HG03342 (cell line): ENCODE results near the gene CORO7.

Source experiments
- ATAC-seq: cut with Tn5 transposase; IDR thresholded peaks from one replicate; pipeline ENCODE4 v1.9.1; 2021; ENCODE audit warnings: mild to moderate bottlenecking, moderate library complexity; ENCODE audit not compliant: unreplicated experiment

Gene CORO7

DNA sequence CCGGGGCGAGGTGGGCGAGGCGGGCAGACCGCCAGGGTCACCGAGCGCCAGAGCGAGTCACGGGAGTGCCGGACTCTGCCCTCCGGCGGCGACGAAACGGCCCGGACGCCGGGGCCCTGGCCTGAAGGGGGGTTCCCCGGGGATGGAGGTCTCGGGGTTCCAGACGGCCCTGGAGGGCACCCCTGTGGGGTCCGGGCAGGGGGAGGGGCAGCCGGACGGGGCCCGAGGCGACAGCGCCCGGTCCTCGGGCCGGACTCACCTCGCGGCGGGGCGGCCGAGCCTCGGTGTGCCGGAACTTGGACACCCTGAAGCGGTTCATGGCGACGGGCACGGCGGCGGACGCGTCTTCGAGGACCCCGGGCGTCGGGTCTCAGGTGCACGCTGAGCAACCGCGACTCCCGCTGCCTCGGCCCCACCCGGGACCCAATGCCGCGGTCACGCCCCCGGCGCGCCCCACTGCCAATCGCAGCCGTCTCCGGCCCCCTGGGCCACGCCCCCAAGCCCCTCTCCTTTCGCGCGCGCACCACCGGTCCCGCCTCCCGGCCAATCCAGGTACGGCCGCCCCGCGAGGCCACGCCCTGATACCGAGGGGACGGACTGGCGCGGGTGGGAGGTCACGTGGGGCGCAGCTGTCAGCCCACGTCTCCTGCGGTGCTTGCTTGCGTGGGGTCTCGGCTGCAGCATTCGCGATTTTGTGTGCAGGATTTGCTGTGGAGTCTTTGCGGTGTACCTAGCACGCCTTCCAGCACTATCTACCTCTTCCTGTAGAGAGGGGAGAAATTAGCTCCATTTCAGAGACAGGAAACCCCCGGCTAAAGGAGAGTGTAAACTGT is at the start of gene CORO7:
Gene CORO7, minus strand, starts transcription at position 397 of the 833 bp plus-strand sequence. Its CDS starts 78 bp downstream, at position 319.
- ATAC-seq: peak; percentile 50

DNA sequence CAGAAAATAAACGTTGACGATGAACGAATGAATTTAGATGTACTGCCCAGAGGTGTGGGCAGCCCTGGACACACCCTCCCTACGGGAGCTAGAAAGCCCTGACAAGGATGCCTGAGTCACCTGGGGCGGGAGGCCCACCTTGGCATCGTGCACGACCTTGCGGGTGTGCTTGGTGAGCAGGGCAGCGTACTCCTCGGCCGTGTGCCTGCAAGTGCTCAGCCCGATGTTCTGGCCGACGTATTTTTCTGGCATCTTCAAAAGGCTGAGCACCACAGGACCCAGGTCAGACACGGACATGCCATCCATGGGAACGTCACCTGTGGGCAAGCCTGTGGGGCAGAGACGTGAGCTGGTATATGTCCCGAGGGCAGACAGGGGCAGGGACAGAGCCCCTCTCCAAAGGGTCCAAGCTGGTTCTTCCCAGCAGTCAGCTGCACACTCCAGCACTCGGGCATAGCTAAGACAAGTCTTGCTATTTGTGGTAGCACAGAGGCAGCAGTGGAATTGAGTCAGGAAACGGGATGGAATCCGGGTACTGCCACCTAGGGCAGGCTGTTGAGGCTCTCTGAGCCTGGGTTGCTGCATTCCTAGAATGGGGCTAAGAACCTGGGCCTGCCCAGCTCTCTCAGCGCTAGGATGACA is 47.2 kb upstream of the CORO7 start:
- no peak for ATAC-seq

DNA sequence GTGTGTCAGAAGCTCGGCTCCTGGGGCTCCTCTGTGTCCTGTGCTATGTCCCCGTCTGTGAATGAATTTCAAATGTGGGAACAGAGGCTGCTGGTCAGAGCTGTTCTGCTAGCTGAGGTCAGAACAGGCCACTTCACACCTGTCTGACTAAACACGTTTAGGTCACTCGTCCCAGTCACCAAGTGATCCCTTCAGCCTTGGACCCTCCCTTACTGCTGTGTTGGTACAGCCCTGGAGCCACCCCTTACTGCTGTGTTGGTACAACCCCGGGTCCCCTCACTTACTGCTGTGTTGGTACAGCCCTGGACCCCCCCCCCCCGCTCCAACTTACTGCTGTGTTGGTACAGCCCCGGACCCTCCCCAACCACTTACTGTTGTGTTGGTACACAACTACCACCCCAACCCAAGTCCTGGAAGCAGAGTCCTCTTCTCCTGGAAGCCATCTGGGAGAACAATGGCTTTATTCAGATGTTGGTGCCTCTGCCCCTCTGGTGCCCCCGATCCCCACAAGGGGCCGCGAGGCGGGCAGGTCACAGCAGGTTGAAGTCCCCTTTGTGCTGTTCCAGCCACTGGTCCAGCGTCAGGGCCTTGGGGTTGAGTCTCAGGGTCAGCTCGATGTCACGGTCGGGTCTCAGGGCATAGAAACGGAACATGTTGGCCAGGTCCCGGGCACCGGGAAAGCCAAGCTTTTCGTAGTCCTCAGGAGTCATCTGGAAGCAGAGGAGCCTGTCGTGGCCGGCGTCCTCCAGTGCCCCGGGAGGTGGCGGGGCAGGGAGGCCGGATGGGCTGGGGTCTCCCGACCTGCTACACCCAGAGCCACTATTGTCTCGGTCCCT is 45.1 kb upstream of the CORO7 start:
- no peak for ATAC-seq

DNA sequence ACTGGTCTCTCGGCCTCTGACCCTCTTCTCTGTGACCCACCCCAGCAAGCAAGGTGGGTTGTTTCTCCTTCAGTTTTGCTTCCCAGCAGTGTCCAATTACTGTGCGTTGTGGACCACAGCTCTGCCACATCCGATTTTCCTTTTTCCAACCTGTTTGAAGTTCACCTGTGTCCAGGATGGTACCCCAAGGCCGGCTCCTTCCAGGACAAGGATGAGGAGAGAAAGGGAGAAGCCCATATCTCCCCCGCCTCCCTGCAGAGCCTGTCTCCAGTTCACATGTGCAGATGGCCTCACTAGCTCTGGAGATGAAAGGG is 44.5 kb upstream of the CORO7 start:
- ATAC-seq: no peak

DNA sequence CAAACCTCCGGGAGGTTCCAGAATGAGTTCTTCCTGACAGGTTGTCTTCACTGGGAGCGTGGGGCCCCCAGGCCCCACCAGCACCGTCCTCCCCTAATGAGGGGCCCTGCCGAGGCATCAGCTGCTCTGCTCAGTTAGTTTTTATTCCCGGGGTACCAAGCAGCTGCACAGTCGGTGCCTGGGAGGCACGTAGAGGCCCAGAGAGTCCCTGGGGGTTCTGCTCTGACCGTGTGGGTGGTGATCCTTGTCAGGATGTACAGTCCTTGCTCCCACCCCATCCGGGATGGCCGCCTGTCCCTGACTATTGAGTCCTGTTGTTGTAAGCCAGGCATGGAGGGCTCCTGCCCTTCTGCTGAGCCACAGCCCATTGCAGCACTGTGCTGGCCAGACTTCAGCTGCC is 39.6 kb upstream of the CORO7 start:
- ATAC-seq: no peak

DNA sequence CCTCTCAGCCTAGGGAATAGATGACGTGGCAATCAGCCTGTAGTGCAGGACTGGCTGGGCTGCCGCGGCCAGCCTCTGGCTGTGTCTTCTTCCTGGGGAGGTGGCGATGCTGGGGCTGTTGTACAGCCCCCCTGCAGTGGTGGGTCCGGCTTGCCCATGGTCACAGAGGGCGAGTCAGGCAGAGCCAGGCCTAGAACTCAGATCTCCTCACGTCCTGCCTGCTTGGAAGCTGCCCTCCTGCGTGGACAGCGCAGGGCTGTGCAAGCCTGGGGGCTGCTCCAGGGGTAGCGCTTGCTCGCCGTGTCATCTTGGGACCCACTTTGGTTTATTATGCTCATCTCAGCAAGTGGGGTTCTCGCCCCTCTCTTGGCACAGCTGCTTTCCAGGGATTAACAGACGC is 38.7 kb upstream of the CORO7 start:
- no peak for ATAC-seq

DNA sequence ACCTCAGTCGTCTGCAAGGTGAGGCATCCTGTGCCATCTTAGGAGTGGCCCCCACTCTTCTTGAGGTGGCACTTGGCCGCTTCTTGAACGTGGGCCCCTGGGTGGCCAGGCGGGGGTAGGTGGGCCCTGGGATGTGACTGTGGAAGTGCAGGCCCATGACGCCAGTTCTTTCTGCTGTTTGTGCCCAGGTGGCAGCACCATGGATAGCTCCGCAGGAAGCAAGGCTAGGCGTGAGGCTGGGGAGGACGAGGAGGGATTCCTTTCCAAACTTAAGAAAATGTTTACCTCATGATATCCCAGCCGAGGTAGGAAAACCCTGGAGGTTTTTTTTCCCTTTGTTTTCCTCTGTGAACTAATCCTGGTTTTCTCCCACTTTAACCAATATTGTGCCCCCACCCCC is 38.2 kb upstream of the CORO7 start:
- ATAC-seq: no peak

DNA sequence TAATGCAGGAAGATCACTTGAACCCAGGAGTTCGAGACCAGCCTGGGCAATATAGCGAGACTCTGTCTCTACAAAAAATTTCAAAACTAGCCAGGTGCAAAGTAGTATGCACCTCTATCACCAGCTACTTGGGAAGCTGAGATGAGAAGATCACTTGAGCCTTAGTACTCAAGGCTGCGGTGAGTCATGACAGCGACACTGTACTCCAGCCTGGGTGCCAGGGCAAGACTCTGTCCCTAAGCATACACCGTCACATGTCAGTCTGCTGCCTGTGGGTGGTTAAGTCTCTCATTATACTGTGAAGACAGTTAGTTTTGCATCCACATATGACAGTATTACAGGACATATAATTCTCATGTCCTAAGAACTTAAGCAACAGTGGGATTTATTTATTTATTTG is 36.3 kb upstream of the CORO7 start:
- ATAC-seq: no peak

DNA sequence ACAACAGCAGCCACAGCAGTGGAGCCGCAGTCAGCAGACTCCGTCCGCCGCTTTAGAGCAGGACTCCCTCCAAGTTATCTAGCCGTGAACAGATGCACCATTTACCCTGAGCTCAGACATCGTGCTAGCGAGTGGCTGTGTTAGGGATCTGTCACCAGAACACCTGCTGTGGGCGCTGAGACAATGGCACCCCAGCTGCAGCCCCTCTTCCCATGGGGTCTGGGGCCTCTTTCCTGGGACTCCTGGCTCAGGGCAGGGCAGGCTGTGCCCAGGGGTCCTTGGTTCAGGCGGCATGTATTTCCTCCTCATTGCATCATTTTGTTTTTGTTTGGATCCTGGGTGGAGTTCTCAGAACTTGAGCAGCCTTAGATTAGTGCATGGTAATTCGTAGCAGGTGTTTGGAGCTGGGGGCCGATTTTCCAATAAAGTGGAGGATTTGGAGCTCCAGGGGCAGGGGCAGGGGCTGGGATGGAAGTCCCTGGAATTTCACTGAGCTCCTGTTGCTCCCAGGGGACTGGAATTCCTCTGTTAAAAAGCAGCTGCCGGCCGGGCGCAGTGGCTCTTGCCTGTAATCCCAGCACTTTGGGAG is 34.6 kb upstream of the CORO7 start:
- no peak for ATAC-seq

DNA sequence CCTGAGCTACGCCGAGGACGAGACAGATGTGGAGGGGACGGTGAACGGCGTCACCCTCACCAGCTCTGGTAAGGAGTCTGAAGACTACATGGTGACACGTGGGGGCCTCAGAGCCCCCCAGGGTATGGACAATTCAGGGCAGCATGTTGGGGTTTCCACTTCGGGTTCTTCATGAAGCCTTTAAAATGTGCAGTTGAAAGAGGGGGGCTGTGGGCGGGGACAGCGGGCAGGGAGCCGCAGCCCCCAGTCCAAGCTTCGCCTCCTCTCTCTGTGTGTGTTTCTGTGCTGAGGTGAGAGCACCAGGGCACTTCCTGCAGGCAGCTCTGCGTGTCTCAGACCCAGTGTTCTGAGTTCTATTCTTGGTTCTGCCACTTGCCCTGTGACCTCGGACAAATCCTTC is 34.0 kb upstream of the CORO7 start:
- ATAC-seq: no peak

DNA sequence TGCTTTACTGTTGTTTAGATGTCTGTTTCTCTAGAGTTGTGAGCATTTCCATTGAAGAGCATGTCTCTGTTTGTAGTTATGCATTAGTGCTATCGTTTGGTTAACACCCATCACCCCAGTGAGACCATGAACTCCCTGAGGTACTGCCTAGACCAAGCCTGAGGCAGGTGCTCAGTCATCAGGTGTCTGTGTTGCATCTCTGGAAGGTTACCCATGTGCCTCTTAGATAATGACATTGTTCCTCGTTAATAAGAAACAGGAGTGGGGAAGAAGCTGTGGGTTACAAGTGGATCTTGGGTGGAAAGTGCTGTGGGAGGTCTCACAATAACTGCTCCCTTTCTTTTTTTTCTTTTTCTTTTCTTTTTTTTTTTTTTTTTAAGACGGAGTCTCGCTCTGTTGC is 27.6 kb upstream of the CORO7 start:
- ATAC-seq: no peak

DNA sequence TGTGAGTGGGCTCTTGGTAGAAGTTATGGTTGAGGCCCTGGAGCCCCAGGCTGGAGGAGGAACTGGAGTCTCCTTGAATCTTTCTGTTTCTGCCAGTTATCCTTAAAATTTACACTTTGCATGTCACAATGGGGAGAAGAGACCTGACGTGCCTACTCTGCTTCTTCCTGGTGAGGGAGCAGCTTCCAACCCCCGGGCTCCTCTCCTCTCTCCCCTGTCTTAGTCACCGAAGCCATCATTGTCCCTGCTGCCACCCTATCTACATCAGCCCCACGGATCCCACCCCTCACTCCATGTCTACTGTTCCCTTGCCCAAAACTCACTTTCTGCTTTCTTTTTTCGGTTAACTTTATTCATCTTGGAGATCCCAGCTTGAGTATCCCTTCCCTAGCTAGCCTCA is 26.9 kb upstream of the CORO7 start:
- ATAC-seq: no peak

DNA sequence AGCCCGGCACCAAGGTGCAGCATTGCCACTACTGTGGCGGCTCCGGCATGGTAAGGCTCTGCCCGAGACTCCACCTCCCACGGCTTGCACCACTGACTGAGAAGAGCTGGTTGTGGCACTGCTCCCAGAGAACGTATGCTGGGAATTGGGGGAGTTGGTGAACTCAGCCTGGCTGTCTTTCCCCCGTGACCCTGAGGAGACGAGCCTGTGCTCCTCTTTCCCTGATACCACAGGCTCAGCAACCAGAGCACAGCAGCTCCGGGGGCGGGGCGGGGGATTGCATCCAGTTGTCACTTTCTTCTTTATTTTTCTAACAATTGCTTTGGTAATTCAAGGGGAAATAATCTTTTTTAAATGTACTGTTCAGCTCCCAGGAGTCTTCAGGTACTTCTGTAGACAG is 26.0 kb upstream of the CORO7 start:
- no peak for ATAC-seq

DNA sequence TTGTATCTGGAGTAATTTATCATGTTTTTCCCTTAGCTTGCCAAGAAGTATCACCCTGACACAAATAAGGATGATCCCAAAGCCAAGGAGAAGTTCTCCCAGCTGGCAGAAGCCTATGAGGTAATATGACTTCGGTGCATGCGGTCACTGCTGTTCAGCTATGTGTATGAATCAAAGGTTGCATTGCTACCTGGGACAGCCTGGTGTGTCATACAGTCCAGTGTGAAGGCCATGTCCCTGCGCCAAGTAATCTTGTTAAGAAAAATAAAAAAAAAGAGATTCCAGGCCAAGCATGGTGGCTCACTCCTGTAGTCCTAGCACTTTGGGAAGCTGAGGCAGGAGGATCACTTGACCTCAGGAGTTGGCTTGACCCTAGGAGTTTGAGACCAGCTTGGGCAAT is 21.0 kb upstream of the CORO7 start:
- ATAC-seq: no peak

DNA sequence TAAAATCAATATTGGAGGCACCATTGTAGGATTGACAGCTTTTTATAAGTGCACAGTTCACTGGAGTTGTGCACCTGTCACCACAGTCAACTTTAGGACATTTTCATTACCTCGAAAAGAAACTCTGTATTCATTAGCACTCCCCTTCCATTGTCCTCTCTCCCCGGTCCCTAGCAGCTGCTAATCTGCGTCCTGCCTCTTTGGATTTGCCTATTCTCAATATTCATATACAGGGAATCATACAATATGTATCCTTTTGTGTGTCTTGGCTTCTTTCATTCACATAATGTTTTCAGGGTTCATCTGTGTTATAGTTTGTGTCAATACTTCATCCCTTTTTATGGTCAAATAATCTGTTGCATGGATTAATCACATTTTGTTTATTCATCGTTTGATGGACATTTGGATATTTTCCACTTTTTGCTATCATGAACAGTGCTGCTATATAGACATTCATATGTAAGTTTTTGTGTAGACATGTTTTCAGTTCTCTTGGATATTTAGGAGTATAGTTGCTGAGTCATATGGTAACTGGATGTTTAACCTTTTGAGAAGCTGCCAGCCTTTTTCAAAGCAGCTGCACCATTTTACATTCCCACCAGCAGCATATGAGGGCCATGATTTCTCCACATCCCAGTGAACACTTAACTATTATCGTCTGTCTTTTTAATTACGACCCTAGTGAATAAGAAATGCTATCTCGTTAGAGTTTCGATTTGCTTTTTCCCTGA is 19.1 kb upstream of the CORO7 start:
- ATAC-seq: no peak

DNA sequence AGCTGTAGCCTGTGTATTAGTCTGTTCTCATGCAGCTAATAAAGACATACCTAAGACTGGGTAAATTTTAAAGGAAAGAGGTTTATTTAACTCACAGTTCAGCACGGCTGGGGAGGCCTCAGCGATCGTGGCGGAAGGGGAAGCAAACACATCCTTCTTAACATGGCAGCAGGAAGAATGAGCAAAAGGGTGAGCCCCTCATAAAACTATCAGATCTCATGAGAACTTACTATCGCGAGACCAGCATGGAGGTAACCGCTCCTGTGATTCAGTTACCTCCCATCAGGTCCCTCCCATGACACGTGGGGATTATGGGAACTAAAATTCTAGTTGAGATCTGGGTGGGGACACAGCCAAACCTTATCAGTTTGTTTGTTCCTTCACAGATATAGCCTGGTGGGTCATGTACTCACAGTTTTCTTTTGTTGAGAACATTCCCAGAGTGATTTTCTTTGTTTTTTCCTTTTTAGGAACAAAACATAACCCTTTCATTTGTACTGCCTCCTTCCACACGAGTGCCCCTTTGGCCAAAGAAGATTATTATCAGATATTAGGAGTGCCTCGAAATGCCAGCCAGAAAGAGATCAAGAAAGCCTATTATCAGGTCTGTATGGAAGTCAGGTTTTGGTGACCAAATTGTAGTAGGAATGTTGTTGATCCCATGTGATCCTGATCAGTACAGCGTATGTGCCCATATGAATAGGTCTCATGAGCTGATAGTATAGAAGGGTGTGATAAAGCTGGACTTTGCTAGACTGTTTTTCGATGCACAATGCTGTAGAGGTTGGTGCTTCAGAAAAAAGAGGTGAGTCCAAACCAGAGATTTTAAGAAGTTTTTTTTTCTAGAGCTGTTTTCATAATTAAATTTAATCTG is 17.8 kb upstream of the CORO7 start:
- ATAC-seq: no peak

DNA sequence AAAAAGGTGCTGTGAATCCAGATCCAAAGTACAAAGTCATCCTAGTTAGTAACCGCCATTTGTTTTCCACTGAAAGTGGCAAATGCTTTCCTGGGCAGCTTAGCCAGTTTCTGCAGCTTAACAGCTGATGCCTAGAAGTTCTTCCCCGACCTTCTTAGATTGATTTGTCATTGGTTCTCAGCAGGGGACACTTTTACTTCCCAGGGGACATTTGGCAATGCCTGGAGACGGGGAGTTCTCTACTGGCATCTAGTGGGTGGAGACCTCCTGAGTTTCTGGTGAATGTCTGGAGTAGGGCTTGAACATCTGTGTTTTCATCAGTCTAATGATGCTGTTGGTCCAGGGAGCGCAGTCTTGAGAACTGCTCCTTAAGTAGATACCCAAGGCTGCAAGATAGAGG is 16.8 kb upstream of the CORO7 start:
- no peak for ATAC-seq

DNA sequence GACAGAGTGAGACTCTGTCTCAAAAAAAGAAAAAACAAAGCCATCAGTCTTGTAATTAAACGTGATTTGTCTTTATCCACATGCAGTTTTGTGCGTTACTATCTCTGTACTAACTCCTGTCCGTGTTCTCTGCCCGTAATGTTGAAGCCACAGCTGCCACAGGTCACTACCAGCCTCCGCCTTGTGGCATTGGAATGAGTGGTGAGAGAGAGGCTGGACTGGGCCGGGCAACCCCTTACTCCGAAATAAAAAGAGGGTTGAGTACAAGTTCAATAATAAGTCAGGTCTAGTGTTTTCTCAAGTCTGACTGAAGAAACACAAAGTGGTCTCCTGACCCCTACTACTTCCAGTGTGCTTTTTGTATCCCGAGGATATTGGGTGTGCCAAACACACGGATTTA is 14.6 kb upstream of the CORO7 start:
- ATAC-seq: no peak

DNA sequence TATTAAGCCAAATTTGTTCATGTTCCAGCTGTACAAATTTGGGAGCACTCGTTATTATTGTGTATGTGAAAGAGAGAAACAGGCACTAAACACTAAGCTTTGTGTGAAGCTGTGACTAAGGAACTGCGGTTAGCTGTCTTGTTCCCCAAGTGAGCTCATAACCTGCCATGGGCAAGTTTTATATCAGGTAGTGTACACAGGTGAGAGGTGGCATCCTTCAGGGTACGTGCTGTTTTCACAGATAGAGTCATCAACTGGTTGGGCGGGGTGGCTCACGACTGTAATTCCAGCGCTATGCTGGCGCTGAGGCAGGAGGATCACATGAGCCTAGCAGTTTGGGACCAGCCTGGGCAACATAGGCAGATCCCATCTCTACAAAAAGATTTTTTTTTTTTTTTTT is 12.1 kb upstream of the CORO7 start:
- no peak for ATAC-seq
